ENCODE measurements around the gene PRCC.

GRCh38 chr1:156809281-156809680 is 41.9 kb downstream of the PRCC start:
- TF ChIP-seq CTCF (IDR thresholded peaks at IDR 0.05 in 8 of 11, conservative IDR thresholded peaks at IDR 0.05 in 3 of 11): no peak
- peak in 1 of 3 donors; percentile 9 for TF ChIP-seq POLR2AphosphoS5 (IDR thresholded peaks at IDR 0.05)

Data from spleen (tissue), 7 donors.